Measurements from ENCODE around the gene TMEM119. TPM values are rescaled to one million over a fixed set of nuclear protein-coding genes. Genes with fewer than 3 reads are reported as not detected.

Gene TMEM119
- total and polyA plus RNA-seq, 9 of the 15 experiments (the other 6 are each of a cell fraction or from before 2014, with no cell fraction given): 0.18 TPM; not detected in 8

DNA sequence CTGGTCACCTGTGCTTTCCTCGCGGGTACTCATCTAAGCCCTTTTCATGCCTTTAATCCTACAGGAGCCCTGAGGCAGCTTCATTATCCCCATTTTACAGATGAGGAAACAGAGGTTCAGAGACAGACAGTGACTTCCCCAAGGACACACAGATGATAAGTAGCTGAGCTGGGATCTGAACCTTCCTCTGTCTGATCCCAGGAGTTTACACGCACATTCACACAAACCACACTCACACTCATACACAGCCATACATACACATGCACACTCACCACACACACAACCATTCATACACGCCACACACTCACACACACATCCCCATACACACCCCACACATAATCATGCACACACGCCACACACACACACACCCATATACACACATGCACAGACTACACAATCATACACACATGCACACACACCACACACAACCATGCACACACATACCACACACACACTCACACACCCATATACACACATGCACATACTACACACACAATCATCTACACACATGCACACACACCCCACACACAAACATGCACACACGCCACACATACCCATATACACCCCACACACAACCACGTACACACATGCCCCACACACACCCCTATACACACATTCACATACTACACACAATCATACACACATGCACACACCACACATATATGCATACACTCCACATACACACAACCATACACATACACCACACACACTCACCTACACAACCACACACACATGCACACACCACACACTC lies 2.7 kb downstream of the TMEM119 start (continued):
- TF ChIP-seq, protein P1, sequence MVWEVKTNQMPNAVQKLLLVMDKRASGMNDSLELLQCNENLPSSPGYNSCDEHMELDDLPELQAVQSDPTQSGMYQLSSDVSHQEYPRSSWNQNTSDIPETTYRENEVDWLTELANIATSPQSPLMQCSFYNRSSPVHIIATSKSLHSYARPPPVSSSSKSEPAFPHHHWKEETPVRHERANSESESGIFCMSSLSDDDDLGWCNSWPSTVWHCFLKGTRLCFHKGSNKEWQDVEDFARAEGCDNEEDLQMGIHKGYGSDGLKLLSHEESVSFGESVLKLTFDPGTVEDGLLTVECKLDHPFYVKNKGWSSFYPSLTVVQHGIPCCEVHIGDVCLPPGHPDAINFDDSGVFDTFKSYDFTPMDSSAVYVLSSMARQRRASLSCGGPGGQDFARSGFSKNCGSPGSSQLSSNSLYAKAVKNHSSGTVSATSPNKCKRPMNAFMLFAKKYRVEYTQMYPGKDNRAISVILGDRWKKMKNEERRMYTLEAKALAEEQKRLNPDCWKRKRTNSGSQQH (CRISPR knock-in tag; IDR thresholded peaks at IDR 0.05): peak; percentile 52; the same call in 1 of the 2 replicates
- TF ChIP-seq TGIF2 (CRISPR knock-in tag; IDR thresholded peaks at IDR 0.05) (no peak), CREB1 (IDR thresholded peaks at IDR 0.05) (no peak), CREB1 (CRISPR knock-in tag; IDR thresholded peaks at IDR 0.05) (no peak), RB1 (IDR thresholded peaks at IDR 0.05; ENCODE audit: low read depth) (no peak), HDAC1 (IDR thresholded peaks at IDR 0.05) (peak in 1 of 2 experiments; percentile 38; a peak in 2 of 4 replicates), CBFA2T3 (IDR thresholded peaks at IDR 0.05) (no peak), SP1 (CRISPR knock-in tag; IDR thresholded peaks at IDR 0.05) (no peak), KDM1A (IDR thresholded peaks at IDR 0.05) (peak; percentile 59 to 68; a peak in 2 of 4 replicates), SMAD2 (IDR thresholded peaks at IDR 0.05; ENCODE audit: low read depth, low read length) (no peak), ZNF23 (CRISPR knock-in tag; IDR thresholded peaks at IDR 0.05) (no peak), NFYB (IDR thresholded peaks at IDR 0.05; ENCODE audit: extremely low read depth, insufficient read length) (no peak), TSC22D4 (tag; IDR thresholded peaks at IDR 0.05) (0 out of 2 replicates have a peak, but pooled peaks have one; percentile 38), OTX1 (CRISPR knock-in tag; IDR thresholded peaks at IDR 0.05) (0 out of 2 replicates have a peak, but pooled peaks have one; percentile 46), RBM25 (IDR thresholded peaks at IDR 0.05; ENCODE audit: low read depth, low read length, severe bottlenecking) (peak; percentile 81), SMARCA4 (IDR thresholded peaks at IDR 0.05) (no peak), ZSCAN29 (IDR thresholded peaks at IDR 0.05) (no peak), PRMT5 (CRISPR knock-in tag; IDR thresholded peaks at IDR 0.05) (no peak), FOXJ2 (tag; IDR thresholded peaks at IDR 0.05) (no peak), RBM14 (IDR thresholded peaks at IDR 0.05; ENCODE audit: borderline replicate concordance, insufficient read depth, low read depth, low read length) (no peak), IRF2 (CRISPR knock-in tag; IDR thresholded peaks at IDR 0.05) (0 out of 2 replicates have a peak, but pooled peaks have one; percentile 56), CBX2 (IDR thresholded peaks at IDR 0.05; ENCODE audit: insufficient read depth, low read length, poor library complexity, severe bottlenecking) (no peak), MCM3 (IDR thresholded peaks at IDR 0.05) (no peak)
- TF ChIP-seq, protein P2, sequence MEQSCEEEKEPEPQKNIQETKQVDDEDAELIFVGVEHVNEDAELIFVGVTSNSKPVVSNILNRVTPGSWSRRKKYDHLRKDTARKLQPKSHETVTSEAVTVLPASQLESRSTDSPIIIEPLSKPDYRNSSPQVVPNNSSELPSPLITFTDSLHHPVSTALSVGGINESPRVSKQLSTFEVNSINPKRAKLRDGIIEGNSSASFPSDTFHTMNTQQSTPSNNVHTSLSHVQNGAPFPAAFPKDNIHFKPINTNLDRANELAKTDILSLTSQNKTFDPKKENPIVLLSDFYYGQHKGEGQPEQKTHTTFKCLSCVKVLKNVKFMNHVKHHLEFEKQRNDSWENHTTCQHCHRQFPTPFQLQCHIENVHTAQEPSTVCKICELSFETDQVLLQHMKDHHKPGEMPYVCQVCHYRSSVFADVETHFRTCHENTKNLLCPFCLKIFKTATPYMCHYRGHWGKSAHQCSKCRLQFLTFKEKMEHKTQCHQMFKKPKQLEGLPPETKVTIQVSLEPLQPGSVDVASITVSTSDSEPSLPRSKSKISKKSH (CRISPR knock-in tag; IDR thresholded peaks at IDR 0.05): no peak
- TF ChIP-seq, protein P3, sequence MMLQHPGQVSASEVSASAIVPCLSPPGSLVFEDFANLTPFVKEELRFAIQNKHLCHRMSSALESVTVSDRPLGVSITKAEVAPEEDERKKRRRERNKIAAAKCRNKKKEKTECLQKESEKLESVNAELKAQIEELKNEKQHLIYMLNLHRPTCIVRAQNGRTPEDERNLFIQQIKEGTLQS (IDR thresholded peaks at IDR 0.05): no peak
- TF ChIP-seq, protein P3 (CRISPR knock-in tag; conservative IDR thresholded peaks at IDR 0.05): no peak
- TF ChIP-seq, protein P4, sequence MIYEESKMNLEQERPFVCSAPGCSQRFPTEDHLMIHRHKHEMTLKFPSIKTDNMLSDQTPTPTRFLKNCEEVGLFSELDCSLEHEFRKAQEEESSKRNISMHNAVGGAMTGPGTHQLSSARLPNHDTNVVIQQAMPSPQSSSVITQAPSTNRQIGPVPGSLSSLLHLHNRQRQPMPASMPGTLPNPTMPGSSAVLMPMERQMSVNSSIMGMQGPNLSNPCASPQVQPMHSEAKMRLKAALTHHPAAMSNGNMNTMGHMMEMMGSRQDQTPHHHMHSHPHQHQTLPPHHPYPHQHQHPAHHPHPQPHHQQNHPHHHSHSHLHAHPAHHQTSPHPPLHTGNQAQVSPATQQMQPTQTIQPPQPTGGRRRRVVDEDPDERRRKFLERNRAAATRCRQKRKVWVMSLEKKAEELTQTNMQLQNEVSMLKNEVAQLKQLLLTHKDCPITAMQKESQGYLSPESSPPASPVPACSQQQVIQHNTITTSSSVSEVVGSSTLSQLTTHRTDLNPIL (CRISPR knock-in tag; IDR thresholded peaks at IDR 0.05): no peak
